ENCODE data around the gene VAMP4. TPM values are rescaled to one million over a fixed set of nuclear protein-coding genes. Genes with fewer than 3 reads are reported as not detected.
A peak's percentile ranks its signal among the peaks of the same experiment; 100 is the strongest.
"Not testable (repeated sequence)": the region's sequence is repeated elsewhere in the genome, so short reads cannot be mapped to it uniquely, and the experiment has no call there.

VAMP4 gene
- total RNA-seq, 1 donor from 2014 or later = 11.4 TPM

- no peak for DNase-seq
- intact Hi-C loops (cut with micrococcal nuclease) = no loop called here
- ATAC-seq = no peak
Observed at GRCh38 chr1:171661076-171661650, 80.7 kb downstream of the VAMP4 start.

GRCh38 chr1:171656206-171656605, 85.7 kb downstream of the VAMP4 start:
- ATAC-seq; intact Hi-C loops (cut with micrococcal nuclease); DNase-seq: not testable (repeated sequence)

GRCh38 chr1:171655746-171656116, 86.1 kb downstream of the VAMP4 start:
- ATAC-seq (no peak), DNase-seq (peak; percentile 32)
- intact Hi-C loops (cut with micrococcal nuclease) = no loop called here

GRCh38 chr1:171654942-171655745, 86.7 kb downstream of the VAMP4 start:
- peak; percentile 92 for DNase-seq
- peak; percentile 93 for ATAC-seq
- intact Hi-C loops (cut with micrococcal nuclease) = no loop called here

- peak; percentile 47 for ATAC-seq
- intact Hi-C loops (cut with micrococcal nuclease) = no loop called here
- peak; percentile 30 for DNase-seq
Observed at GRCh38 chr1:171654201-171654941, 87.5 kb downstream of the VAMP4 start.

- intact Hi-C loops (cut with micrococcal nuclease) = no loop called here
- DNase-seq (no peak), ATAC-seq (no peak)
Observed at GRCh38 chr1:171653796-171654195, 88.1 kb downstream of the VAMP4 start.

- ATAC-seq = no peak
- intact Hi-C loops (cut with micrococcal nuclease) = no loop called here
- peak; percentile 43 for DNase-seq
Observed at GRCh38 chr1:171652234-171652822, 89.5 kb downstream of the VAMP4 start, which contains the start of gene MYOC. TSS of gene MYOC (minus strand) at chr1:171652688. CDS start at chr1:171652611, 77 bp downstream.

Other genes with a start within 250 kb of the VAMP4 start
- gene MYOCOS, start 119.8 kb downstream of the VAMP4 start, total RNA-seq = not detected
- 8.3 TPM for gene MYOC, start 89.4 kb downstream of the VAMP4 start, total RNA-seq
- gene METTL13, start 39.6 kb upstream of the VAMP4 start, total RNA-seq = 18.8 TPM
- gene DNM3, start 99.4 kb upstream of the VAMP4 start, total RNA-seq = 2.3 TPM

All from left ventricle myocardium superior (tissue), 1 donor.